ENCODE results near the gene TMEFF1.

- TF ChIP-seq CTCF (IDR thresholded peaks at IDR 0.05) (no peak), POLR2A (IDR thresholded peaks at IDR 0.05) (no peak)
Observed at GRCh38 chr9:100578610-100579009, 105.7 kb downstream of the TMEFF1 start.

Data from thyroid gland (tissue), 4 donors.